Measurements from ENCODE around the gene AVPR2.

DNA sequence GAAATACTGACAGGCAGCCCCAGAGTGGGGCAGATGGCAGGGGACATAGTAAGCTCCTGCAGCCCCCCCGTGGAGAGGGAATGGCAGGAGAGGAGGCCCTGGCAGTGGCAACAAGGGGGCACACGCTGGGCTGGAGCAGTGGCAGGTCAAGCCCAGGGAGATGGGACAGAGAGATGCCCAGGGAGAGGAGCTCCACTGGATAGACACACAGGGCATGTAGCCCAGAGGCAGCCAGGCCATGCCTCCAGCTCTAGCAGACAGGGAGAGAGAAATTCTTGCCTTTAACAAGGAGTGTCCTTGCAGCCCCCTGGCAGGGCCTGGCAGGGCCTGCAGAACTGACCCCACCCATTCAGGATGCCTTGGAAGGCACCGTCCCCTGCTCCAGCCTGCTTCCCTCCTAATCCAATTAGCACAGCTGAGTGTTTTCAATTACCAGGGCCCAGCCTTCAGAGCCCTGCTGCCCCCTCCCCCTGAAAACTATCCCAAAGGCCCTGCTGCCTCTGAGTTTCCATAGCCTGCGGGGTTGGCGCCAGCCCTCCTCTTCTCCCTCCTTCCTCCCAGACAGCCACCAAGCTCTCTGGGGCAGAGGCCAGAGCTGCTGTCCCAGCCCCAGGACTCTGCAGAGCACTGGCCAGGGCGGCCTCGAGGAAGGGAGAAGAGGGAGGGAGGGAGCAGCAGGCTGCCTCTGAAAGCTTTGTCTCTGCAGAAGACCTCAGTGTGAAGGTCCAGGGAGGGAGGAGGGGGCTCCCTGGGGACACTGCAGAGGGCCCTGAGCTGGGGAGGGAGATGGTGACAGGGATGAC is 31.0 kb upstream of the AVPR2 start:
- TF ChIP-seq, protein P1, sequence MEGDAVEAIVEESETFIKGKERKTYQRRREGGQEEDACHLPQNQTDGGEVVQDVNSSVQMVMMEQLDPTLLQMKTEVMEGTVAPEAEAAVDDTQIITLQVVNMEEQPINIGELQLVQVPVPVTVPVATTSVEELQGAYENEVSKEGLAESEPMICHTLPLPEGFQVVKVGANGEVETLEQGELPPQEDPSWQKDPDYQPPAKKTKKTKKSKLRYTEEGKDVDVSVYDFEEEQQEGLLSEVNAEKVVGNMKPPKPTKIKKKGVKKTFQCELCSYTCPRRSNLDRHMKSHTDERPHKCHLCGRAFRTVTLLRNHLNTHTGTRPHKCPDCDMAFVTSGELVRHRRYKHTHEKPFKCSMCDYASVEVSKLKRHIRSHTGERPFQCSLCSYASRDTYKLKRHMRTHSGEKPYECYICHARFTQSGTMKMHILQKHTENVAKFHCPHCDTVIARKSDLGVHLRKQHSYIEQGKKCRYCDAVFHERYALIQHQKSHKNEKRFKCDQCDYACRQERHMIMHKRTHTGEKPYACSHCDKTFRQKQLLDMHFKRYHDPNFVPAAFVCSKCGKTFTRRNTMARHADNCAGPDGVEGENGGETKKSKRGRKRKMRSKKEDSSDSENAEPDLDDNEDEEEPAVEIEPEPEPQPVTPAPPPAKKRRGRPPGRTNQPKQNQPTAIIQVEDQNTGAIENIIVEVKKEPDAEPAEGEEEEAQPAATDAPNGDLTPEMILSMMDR (IDR thresholded peaks at IDR 0.05; ENCODE audit: borderline replicate concordance, extremely low read depth, low read length, poor library complexity, severe bottlenecking) = no peak
- TF ChIP-seq EZH2 (IDR thresholded peaks at IDR 0.05; ENCODE audit: borderline replicate concordance, low read depth, low read length, severe bottlenecking) = no peak

Measured in DND-41 (cell line).